Endothelial cell of umbilical vein (primary cell): ENCODE results near the gene WWC1. TPM values are rescaled to one million over a fixed set of nuclear protein-coding genes. Genes with fewer than 3 reads are reported as not detected.

ENCODE experiments used
- BruUV-seq: library from RNA; stranded (reverse); fragments of 400-500 nt; replicated peaks from 2 replicates; lab custom pipeline; 2021; lab: Mats Ljungman, UMichigan
- CTCF ChIA-PET: fragments of 300-600, 350-600 bp; sonication (Branson Sonifier 250); formaldehyde crosslinking; loops from one replicate; lab custom pipeline; 2021; ENCODE audit warnings: antibody characterized with exemption, inconsistent platforms; lab: Charles Lee
- POLR2A ChIA-PET: fragments of 300-600, 350-600 bp; sonication (Branson Sonifier 250); formaldehyde crosslinking; loops from one replicate; lab custom pipeline; 2021; ENCODE audit warnings: antibody characterized with exemption, inconsistent platforms; lab: Charles Lee
- DNase-seq: peaks from one replicate; pipeline ENCODE4 v3.0.0-alpha.2; 2011; ENCODE audit warnings: low read depth, low spot score
- FAIRE-seq: peaks from 2 replicates; lab custom pipeline; 2011; peaks lifted over from hg19 to GRCh38; lab: Jason Lieb, UNC
- H2AFZ ChIP-seq: 2 replicates; pipeline ENCODE4 v1.6.0; 2012; ENCODE audit warnings: low read depth, low read length, control low read depth, inconsistent platforms
- H3K27ac ChIP-seq: 2 replicates; pipeline ENCODE4 v1.5.1; 2011; ENCODE audit warnings: low read depth, mild to moderate bottlenecking, control low read depth, low read length, moderate library complexity; ENCODE audit not compliant: insufficient read depth
- H3K27me3 ChIP-seq, 2 experiments: 2 replicates each; pipeline versions ENCODE4 v1.6.0 to v1.6.1; 2011; ENCODE audit warnings: low read length in 2 of 2, mixed read lengths in 1 of 2; ENCODE audit not compliant: control insufficient read depth in 2 of 2, insufficient read depth in 2 of 2
- H3K36me3 ChIP-seq, 2 experiments: 2 replicates in 1 of 2; 3 replicates in 1 of 2; pipeline ENCODE4 v1.5.1; 2011; ENCODE audit warnings: low read length in 2 of 2, mild to moderate bottlenecking in 1 of 2, moderate library complexity in 1 of 2; ENCODE audit not compliant: control insufficient read depth in 2 of 2, insufficient read depth in 2 of 2; ENCODE audit errors: extremely low read depth in 1 of 2
- H3K4me1 ChIP-seq: 3 replicates; pipeline ENCODE4 v1.5.1; 2011; ENCODE audit warnings: mild to moderate bottlenecking, low read length; ENCODE audit not compliant: control insufficient read depth, insufficient read depth; ENCODE audit errors: extremely low read depth
- H3K4me2 ChIP-seq: 2 replicates; pipeline ENCODE4 v1.6.1; 2011; ENCODE audit warnings: low read length, control low read depth, mixed read lengths; ENCODE audit not compliant: insufficient read depth
- H3K4me3 ChIP-seq, 3 experiments: fragments of 200-600 bp in 1 of 3; sonication (generic), shearing (Covaris generic) in 1 of 3; replicated peaks in 1 of 3; 2 replicates each; pipeline ENCODE4 v1.5.1; 2011 to 2016; ENCODE audit warnings: control low read depth in 3 of 3, low read length in 3 of 3, mild to moderate bottlenecking in 2 of 3, inconsistent platforms in 1 of 3, low read depth in 1 of 3, moderate library complexity in 1 of 3; ENCODE audit not compliant: insufficient read depth in 1 of 3
- H3K79me2 ChIP-seq: 2 replicates; pipeline ENCODE4 v1.6.0; 2012; ENCODE audit warnings: low read length, inconsistent platforms; ENCODE audit not compliant: control insufficient read depth, insufficient read depth
- H3K9ac ChIP-seq: replicated peaks from 2 replicates; pipeline ENCODE3; 2011; ENCODE audit warnings: low read length, control low read depth; ENCODE audit not compliant: insufficient read depth; ENCODE audit errors: extremely low read depth
- H3K9me1 ChIP-seq: replicated peaks from 3 replicates; pipeline ENCODE4 v1.6.0; 2011; ENCODE audit warnings: mild to moderate bottlenecking, low read length; ENCODE audit not compliant: control insufficient read depth, insufficient read depth; ENCODE audit errors: extremely low read depth
- H3K9me3 ChIP-seq: replicated peaks from 2 replicates; pipeline ENCODE4 v1.5.1; 2012; ENCODE audit warnings: low read length, inconsistent platforms; ENCODE audit not compliant: control insufficient read depth, insufficient read depth
- H4K20me1 ChIP-seq: replicated peaks from 2 replicates; pipeline ENCODE3; 2011; ENCODE audit warnings: mild to moderate bottlenecking, low read length; ENCODE audit not compliant: control insufficient read depth, insufficient read depth; ENCODE audit errors: extremely low read depth
- EZH2 ChIP-seq: IDR thresholded peaks from 2 replicates; pipeline ENCODE4 v1.6.1; 2012; ENCODE audit warnings: borderline replicate concordance, low read depth, mild to moderate bottlenecking, moderate library complexity, low read length, inconsistent platforms; ENCODE audit not compliant: severe bottlenecking
- FOS ChIP-seq: IDR thresholded peaks from 2 replicates; pipeline ENCODE4 v1.6.1; 2011; ENCODE audit warnings: mild to moderate bottlenecking, low read length, moderate library complexity, borderline replicate concordance; ENCODE audit not compliant: insufficient read depth
- GATA2 ChIP-seq: IDR thresholded peaks from 2 replicates; pipeline ENCODE4 v1.7.0; 2011; ENCODE audit warnings: low read depth, mild to moderate bottlenecking, moderate library complexity, mixed read lengths, low read length; ENCODE audit not compliant: insufficient read length, insufficient read depth
- JUN ChIP-seq: IDR thresholded peaks from 2 replicates; pipeline ENCODE4 v1.6.1; 2011; ENCODE audit warnings: borderline replicate concordance, low read depth; ENCODE audit not compliant: insufficient read length, insufficient read depth
- MAX ChIP-seq: IDR thresholded peaks from 2 replicates; pipeline ENCODE4 v1.6.1; 2011; ENCODE audit not compliant: insufficient read depth, insufficient read length
- MYC ChIP-seq: IDR thresholded peaks from one replicate; pipeline ENCODE4 v1.6.1; 2011; ENCODE audit warnings: mild to moderate bottlenecking, low read depth, low read length
- POLR2A ChIP-seq: IDR thresholded peaks from 2 replicates; pipeline ENCODE4 v1.6.1; 2012; ENCODE audit warnings: low read depth, mild to moderate bottlenecking, control low read depth, low read length
- POLR2AphosphoS5 ChIP-seq: IDR thresholded peaks from 2 replicates; pipeline ENCODE4 v1.6.1; 2012; ENCODE audit warnings: low read depth, mild to moderate bottlenecking, control low read depth, low read length, moderate library complexity; ENCODE audit not compliant: insufficient read depth
- dilution Hi-C: fragments of 300-500 bp; cut with MboI; formaldehyde crosslinking; loops from one replicate; pipeline ENCODE4 v1.15.0; 2019; ENCODE audit warnings: low sequenced_read_pairs; ENCODE audit not compliant: extremely low pct_ligation_motif_present
- intact Hi-C: fragments of 100-400 bp; cut with micrococcal nuclease; formaldehyde crosslinking; loops from one replicate; pipeline ENCODE4 v1.10.0; 2022
- polyA plus RNA-seq, 4 experiments: library from polyadenylated mRNA; depleted of rRNA in 3 of 4; stranded (reverse) in 3 of 4; unstranded in 1 of 4; fragments of >200 nt; gene quantifications; 2 replicates each; pipeline versions ENCODE4 v1.2.1 to v1.2.3, GENCODE V29; 2011 to 2012; ENCODE audit warnings: missing spikeins in 1 of 4
- total RNA-seq: library from RNA; stranded (reverse); gene quantifications from 2 replicates; pipeline ENCODE4 v1.2.3, GENCODE V29; 2021
- TF ChIP-seq, protein P1 (sequence below), 2 donors: IDR thresholded peaks; 1 replicate in 1 of 2; 2 replicates in 1 of 2; pipeline ENCODE4 v1.5.1; 2011; ENCODE audit warnings: low read length in 2 of 2, mild to moderate bottlenecking in 2 of 2, moderate library complexity in 2 of 2, control low read depth in 1 of 2, inconsistent platforms in 1 of 2, low read depth in 1 of 2; ENCODE audit not compliant: insufficient read depth in 1 of 2; ENCODE audit errors: extremely low read depth in 1 of 2

The WWC1 gene
- total and polyA plus RNA-seq, 2 donors (not counting 3 experiments of a cell fraction or from before 2014, with no cell fraction given) = 0.03 to 0.91 TPM

- intact Hi-C loops = no loop called here
- BruUV-seq = no TSS peak
- H3K4me3 ChIP-seq = no peak overlapping the region
- POLR2A ChIA-PET = no interaction called here
- no peaks in the 10 kb centered on the region for H3K79me2 ChIP-seq
- CTCF ChIA-PET = no interaction called here
- no peaks in the 10 kb centered on the region for H3K4me1 ChIP-seq
- H3K27me3 ChIP-seq = no peaks in the 10 kb centered on the region
- DNase-seq (no peak), FAIRE-seq (no peak)
- no peak overlapping the region for H2AFZ ChIP-seq
- no peaks in the 10 kb centered on the region for H3K9me1 ChIP-seq
- no peak overlapping the region for H3K4me2 ChIP-seq
- TF ChIP-seq FOS = no peak
- TF ChIP-seq, protein P1, sequence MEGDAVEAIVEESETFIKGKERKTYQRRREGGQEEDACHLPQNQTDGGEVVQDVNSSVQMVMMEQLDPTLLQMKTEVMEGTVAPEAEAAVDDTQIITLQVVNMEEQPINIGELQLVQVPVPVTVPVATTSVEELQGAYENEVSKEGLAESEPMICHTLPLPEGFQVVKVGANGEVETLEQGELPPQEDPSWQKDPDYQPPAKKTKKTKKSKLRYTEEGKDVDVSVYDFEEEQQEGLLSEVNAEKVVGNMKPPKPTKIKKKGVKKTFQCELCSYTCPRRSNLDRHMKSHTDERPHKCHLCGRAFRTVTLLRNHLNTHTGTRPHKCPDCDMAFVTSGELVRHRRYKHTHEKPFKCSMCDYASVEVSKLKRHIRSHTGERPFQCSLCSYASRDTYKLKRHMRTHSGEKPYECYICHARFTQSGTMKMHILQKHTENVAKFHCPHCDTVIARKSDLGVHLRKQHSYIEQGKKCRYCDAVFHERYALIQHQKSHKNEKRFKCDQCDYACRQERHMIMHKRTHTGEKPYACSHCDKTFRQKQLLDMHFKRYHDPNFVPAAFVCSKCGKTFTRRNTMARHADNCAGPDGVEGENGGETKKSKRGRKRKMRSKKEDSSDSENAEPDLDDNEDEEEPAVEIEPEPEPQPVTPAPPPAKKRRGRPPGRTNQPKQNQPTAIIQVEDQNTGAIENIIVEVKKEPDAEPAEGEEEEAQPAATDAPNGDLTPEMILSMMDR (IDR thresholded peaks at IDR 0.05; ENCODE audit: extremely low read depth in 1 of 2, insufficient read depth in 1 of 2, low read depth in 1 of 2, low read length in 2 of 2) = no peak
- TF ChIP-seq JUN = no peak
- no peak overlapping the region for H3K9ac ChIP-seq
- no peaks in the 10 kb centered on the region for H3K9me3 ChIP-seq
- H3K27ac ChIP-seq = no peak overlapping the region
- no peaks in the 10 kb centered on the region for H4K20me1 ChIP-seq
- H3K36me3 ChIP-seq = no peaks in the 10 kb centered on the region
- dilution Hi-C loops = no loop called here
Measured at GRCh38 chr5:168307022-168307421, 15.6 kb downstream of the WWC1 start.

DNA sequence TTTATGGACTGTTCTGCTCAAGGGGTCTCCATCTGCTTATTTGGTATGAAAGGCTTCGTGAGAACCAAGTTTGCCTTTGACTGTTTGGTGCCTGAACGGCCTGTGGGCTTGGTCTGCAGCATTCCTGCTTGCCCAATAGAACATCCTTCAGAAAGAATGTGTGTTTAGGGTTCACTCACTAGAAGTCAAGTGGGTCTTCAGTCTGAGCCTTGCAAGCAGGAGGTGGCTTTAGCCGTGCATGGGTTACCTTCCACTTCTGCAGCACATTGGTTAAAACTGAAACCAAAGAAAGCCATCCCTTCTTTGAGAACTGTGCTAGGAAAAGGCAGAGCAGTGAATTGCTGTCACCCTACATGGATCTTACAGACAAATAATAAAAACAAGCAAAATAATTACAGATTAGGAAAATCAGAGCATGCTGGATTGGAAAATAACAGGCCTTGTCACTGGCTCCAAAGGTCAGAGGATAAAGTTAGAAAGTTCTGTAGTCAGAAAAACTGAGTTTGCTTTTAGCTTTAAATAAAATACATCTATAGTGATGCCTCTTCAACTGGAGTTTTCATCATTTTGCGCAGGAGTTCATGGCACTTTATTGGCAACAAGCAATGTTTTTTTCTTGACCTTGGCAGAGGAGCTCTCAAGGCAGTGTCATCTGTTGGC, 16.6 kb downstream of the WWC1 start:
- Histone ChIP-seq H3K27ac (no peak overlapping the region), H3K4me2 (no peak overlapping the region), H2AFZ (no peak overlapping the region), H3K4me1 (no peaks in the 10 kb centered on the region), H3K27me3 (no peaks in the 10 kb centered on the region), H3K36me3 (no peaks in the 10 kb centered on the region), H4K20me1 (no peaks in the 10 kb centered on the region), H3K79me2 (no peaks in the 10 kb centered on the region), H3K9me3 (no peaks in the 10 kb centered on the region), H3K9ac (no peak overlapping the region), H3K4me3 (no peak overlapping the region), H3K9me1 (no peaks in the 10 kb centered on the region)
- CTCF ChIA-PET = no interaction called here
- dilution Hi-C loops = no loop called here
- DNase-seq = no peak
- TF ChIP-seq MAX = no peak
- no peak for TF ChIP-seq MYC
- TF ChIP-seq JUN = no peak
- TF ChIP-seq, protein P1 (IDR thresholded peaks at IDR 0.05; ENCODE audit: extremely low read depth in 1 of 2, insufficient read depth in 1 of 2, low read depth in 1 of 2, low read length in 2 of 2) = no peak
- no peak for TF ChIP-seq EZH2
- no peak for TF ChIP-seq POLR2A
- no peak for TF ChIP-seq GATA2
- no peak for TF ChIP-seq POLR2AphosphoS5
- no peak for FAIRE-seq
- intact Hi-C loops = no loop called here
- BruUV-seq = no TSS peak
- POLR2A ChIA-PET = no interaction called here
